Skeletal muscle tissue (tissue), 4 donors: Measurements from ENCODE around the gene PLA2G4F. TPM values are rescaled to one million over a fixed set of nuclear protein-coding genes. Genes with fewer than 3 reads are reported as not detected.

ENCODE experiments used
- H3K27ac ChIP-seq: one replicate; pipeline ENCODE4 v1.7.0; 2013; ENCODE audit warnings: mild to moderate bottlenecking, low read depth, low read length, inconsistent platforms
- H3K27me3 ChIP-seq, 3 donors: one replicate each; pipeline ENCODE4 v1.7.0; 2013; ENCODE audit warnings: low read length in 3 of 3; ENCODE audit not compliant: control insufficient read depth in 3 of 3, insufficient read depth in 3 of 3
- H3K36me3 ChIP-seq, 3 donors: one replicate each; pipeline ENCODE4 v1.7.0; 2013; ENCODE audit warnings: low read length in 3 of 3; ENCODE audit not compliant: control insufficient read depth in 3 of 3, insufficient read depth in 3 of 3
- H3K4me1 ChIP-seq, 3 donors: one replicate each; pipeline ENCODE4 v1.7.0; 2013; ENCODE audit warnings: low read length in 3 of 3, mild to moderate bottlenecking in 3 of 3; ENCODE audit not compliant: control insufficient read depth in 3 of 3, insufficient read depth in 3 of 3
- H3K4me3 ChIP-seq, 3 donors: one replicate each; pipeline ENCODE4 v1.7.0; 2013; ENCODE audit warnings: low read length in 3 of 3
- H3K9ac ChIP-seq, 3 donors: one replicate each; pipeline ENCODE4 v1.7.0; 2013; ENCODE audit warnings: low read length in 3 of 3, mild to moderate bottlenecking in 3 of 3, moderate library complexity in 2 of 3, low read depth in 1 of 3
- H3K9me3 ChIP-seq, 3 donors: one replicate each; pipeline ENCODE4 v1.7.0; 2013; ENCODE audit warnings: low read length in 3 of 3; ENCODE audit not compliant: control insufficient read depth in 3 of 3
- total RNA-seq: library from RNA; depleted of rRNA; stranded (reverse); fragments of >200 nt; gene quantifications from one replicate; pipeline ENCODE4 v1.2.3, GENCODE V29; 2014
- donor health status: Osteomylitis.

PLA2G4F gene
- total RNA-seq, 1 donor from 2014 or later: not detected

GRCh38 chr15:42123546-42123945, 32.9 kb downstream of the PLA2G4F start:
- H3K4me1 ChIP-seq: peaks cover 0 to 2% (median 0%) of the 10 kb centered on the region in 3 donors
- H3K27ac ChIP-seq: no peak overlapping the region
- H3K9me3 ChIP-seq: no peaks in the 10 kb centered on the region
- no peak overlapping the region for H3K9ac ChIP-seq
- peaks cover 0 to 4% (median 0%) of the 10 kb centered on the region in 3 donors for H3K27me3 ChIP-seq
- no peaks in the 10 kb centered on the region for H3K36me3 ChIP-seq
- no peak overlapping the region for H3K4me3 ChIP-seq

- Histone ChIP-seq H3K4me1 (peaks cover 0 to 2% (median 0%) of the 10 kb centered on the region in 3 donors), H3K9ac (no peak overlapping the region), H3K27me3 (no peaks in the 10 kb centered on the region), H3K9me3 (no peaks in the 10 kb centered on the region), H3K36me3 (no peaks in the 10 kb centered on the region), H3K4me3 (no peak overlapping the region), H3K27ac (no peak overlapping the region)
Observed at GRCh38 chr15:42121682-42122081, 34.8 kb downstream of the PLA2G4F start.

- Histone ChIP-seq H3K27ac (no peak overlapping the region), H3K9me3 (no peaks in the 10 kb centered on the region), H3K9ac (no peak overlapping the region), H3K36me3 (no peaks in the 10 kb centered on the region), H3K4me3 (no peak overlapping the region), H3K4me1 (peaks cover 0 to 2% (median 0%) of the 10 kb centered on the region in 3 donors), H3K27me3 (no peaks in the 10 kb centered on the region)
Observed at GRCh38 chr15:42121021-42121420, 35.4 kb downstream of the PLA2G4F start.

- no peak overlapping the region for H3K4me3 ChIP-seq
- no peak overlapping the region for H3K9ac ChIP-seq
- no peaks in the 10 kb centered on the region for H3K9me3 ChIP-seq
- H3K27me3 ChIP-seq: no peaks in the 10 kb centered on the region
- H3K4me1 ChIP-seq: peaks cover 0 to 2% (median 0%) of the 10 kb centered on the region in 3 donors
- no peak overlapping the region for H3K27ac ChIP-seq
- H3K36me3 ChIP-seq: no peaks in the 10 kb centered on the region
Observed at GRCh38 chr15:42120285-42120684, 36.2 kb downstream of the PLA2G4F start.

GRCh38 chr15:42119446-42119760, 37.0 kb downstream of the PLA2G4F start:
- Histone ChIP-seq H3K4me3 (peak overlapping the region in 1 of 3 donors; percentile 13), H3K9ac (no peak overlapping the region), H3K27ac (no peak overlapping the region), H3K9me3 (no peaks in the 10 kb centered on the region), H3K4me1 (peaks cover 0 to 2% (median 0%) of the 10 kb centered on the region in 3 donors), H3K36me3 (no peaks in the 10 kb centered on the region), H3K27me3 (no peaks in the 10 kb centered on the region)

- no peak overlapping the region for H3K27ac ChIP-seq
- H3K27me3 ChIP-seq: no peaks in the 10 kb centered on the region
- H3K4me1 ChIP-seq: peaks cover 0 to 2% (median 0%) of the 10 kb centered on the region in 3 donors
- H3K36me3 ChIP-seq: no peaks in the 10 kb centered on the region
- H3K9me3 ChIP-seq: no peaks in the 10 kb centered on the region
- H3K9ac ChIP-seq: no peak overlapping the region
- peak overlapping the region in 1 of 3 donors; percentile 13 for H3K4me3 ChIP-seq
Observed at GRCh38 chr15:42118650-42119445, 37.6 kb downstream of the PLA2G4F start.

- peaks cover 3 to 6% (median 4%) of the 10 kb centered on the region in 3 donors for H3K27me3 ChIP-seq
- no peak overlapping the region for H3K4me3 ChIP-seq
- H3K27ac ChIP-seq: no peak overlapping the region
- H3K4me1 ChIP-seq: peaks cover 0 to 3% (median 0%) of the 10 kb centered on the region in 3 donors
- no peaks in the 10 kb centered on the region for H3K36me3 ChIP-seq
- H3K9ac ChIP-seq: no peak overlapping the region
- no peaks in the 10 kb centered on the region for H3K9me3 ChIP-seq
Observed at GRCh38 chr15:42111924-42112323, 44.5 kb downstream of the PLA2G4F start.

GRCh38 chr15:42110367-42110766, 46.1 kb downstream of the PLA2G4F start:
- Histone ChIP-seq H3K36me3 (no peaks in the 10 kb centered on the region), H3K27ac (no peak overlapping the region), H3K27me3 (peaks cover 3 to 6% (median 4%) of the 10 kb centered on the region in 3 donors), H3K9me3 (no peaks in the 10 kb centered on the region), H3K4me1 (peaks cover 0 to 3% (median 0%) of the 10 kb centered on the region in 3 donors), H3K9ac (no peak overlapping the region), H3K4me3 (no peak overlapping the region)

GRCh38 chr15:42108806-42109205, 47.6 kb downstream of the PLA2G4F start:
- Histone ChIP-seq H3K27me3 (peaks cover 4 to 7% (median 6%) of the 10 kb centered on the region in 3 donors), H3K36me3 (no peaks in the 10 kb centered on the region), H3K9me3 (no peaks in the 10 kb centered on the region), H3K4me1 (peaks cover 0 to 3% (median 0%) of the 10 kb centered on the region in 3 donors), H3K4me3 (no peak overlapping the region), H3K9ac (no peak overlapping the region), H3K27ac (no peak overlapping the region)

GRCh38 chr15:42108189-42108588, 48.2 kb downstream of the PLA2G4F start:
- H3K4me3 ChIP-seq: no peak overlapping the region
- no peaks in the 10 kb centered on the region for H3K36me3 ChIP-seq
- peaks cover 0 to 3% (median 0%) of the 10 kb centered on the region in 3 donors for H3K4me1 ChIP-seq
- H3K27me3 ChIP-seq: peaks cover 4 to 8% (median 6%) of the 10 kb centered on the region in 3 donors
- H3K9ac ChIP-seq: no peak overlapping the region
- H3K9me3 ChIP-seq: no peaks in the 10 kb centered on the region
- no peak overlapping the region for H3K27ac ChIP-seq
